Forelimb muscle (tissue), 1 donor: Measurements from ENCODE around the gene NFATC1. TPM values are rescaled to one million over a fixed set of nuclear protein-coding genes. Genes with fewer than 3 reads are reported as not detected.
"Not testable (repeated sequence)": the region's sequence is repeated elsewhere in the genome, so short reads cannot be mapped to it uniquely, and the experiment has no call there.

ENCODE experiments used
- DNase-seq: peaks from one replicate; pipeline ENCODE4 v3.0.0-alpha.2; 2013; ENCODE audit warnings: low read depth
- polyA plus RNA-seq: library from polyadenylated mRNA; unstranded; fragments of 120-200 nt; gene quantifications from one replicate; pipeline ENCODE4 v1.2.1, GENCODE V29; 2013; ENCODE audit not compliant: insufficient read length

NFATC1 gene
- polyA plus RNA-seq, 1 donor, result 10.2 TPM

- no peak for DNase-seq
Observed at GRCh38 chr18:79375441-79376154, 20.1 kb upstream of the NFATC1 start.

- DNase-seq, result not testable (repeated sequence)
Observed at GRCh38 chr18:79376661-79377060, 19.1 kb upstream of the NFATC1 start.

GRCh38 chr18:79377187-79377891, 18.4 kb upstream of the NFATC1 start:
- no peak for DNase-seq

GRCh38 chr18:79378536-79379250, 17.0 kb upstream of the NFATC1 start:
- DNase-seq, result no peak

GRCh38 chr18:79379251-79379905, 16.4 kb upstream of the NFATC1 start:
- DNase-seq, result no peak

GRCh38 chr18:79379931-79380815, 15.6 kb upstream of the NFATC1 start:
- DNase-seq, result no peak

GRCh38 chr18:79380816-79381806, 14.6 kb upstream of the NFATC1 start:
- DNase-seq, result no peak

- DNase-seq, result no peak
Observed at GRCh38 chr18:79381811-79382311, 13.9 kb upstream of the NFATC1 start.

- DNase-seq, result no peak
Observed at GRCh38 chr18:79382681-79383387, 12.9 kb upstream of the NFATC1 start.

- no peak for DNase-seq
Observed at GRCh38 chr18:79383388-79384056, 12.2 kb upstream of the NFATC1 start.

- DNase-seq, result no peak
Observed at GRCh38 chr18:79384151-79384807, 11.5 kb upstream of the NFATC1 start.

GRCh38 chr18:79384834-79385233, 10.9 kb upstream of the NFATC1 start:
- no peak for DNase-seq

- no peak for DNase-seq
Observed at GRCh38 chr18:79385326-79385707, 10.4 kb upstream of the NFATC1 start.

GRCh38 chr18:79385708-79386341, 9.9 kb upstream of the NFATC1 start:
- DNase-seq, result no peak

- DNase-seq, result no peak
Observed at GRCh38 chr18:79386547-79386946, 9.2 kb upstream of the NFATC1 start.

GRCh38 chr18:79387214-79387613, 8.5 kb upstream of the NFATC1 start:
- no peak for DNase-seq

- DNase-seq, result no peak
Observed at GRCh38 chr18:79387615-79388014, 8.1 kb upstream of the NFATC1 start.
